SK-N-SH (cell line): ENCODE data around the gene ITGAV.

ENCODE experiments used
- CTCF ChIP-seq: fragments of 200-600 bp; sonication (generic); IDR thresholded peaks from 2 replicates; pipeline ENCODE4 v1.6.1; 2017; ENCODE audit warnings: antibody characterized with exemption, mild to moderate bottlenecking, moderate library complexity
- EP300 ChIP-seq, 2 experiments: IDR thresholded peaks; 2 replicates each; pipeline versions ENCODE4 v1.4.0 to v1.6.1; 2012; ENCODE audit warnings: borderline replicate concordance in 1 of 2, low read depth in 1 of 2, low read length in 1 of 2
- JUND ChIP-seq: IDR thresholded peaks from 2 replicates; pipeline ENCODE4 v1.4.0; 2012
- POLR2AphosphoS5 ChIP-seq: IDR thresholded peaks from 2 replicates; pipeline ENCODE4 v1.6.1; 2012; ENCODE audit warnings: low read depth, low read length
- SMC3 ChIP-seq: IDR thresholded peaks from 2 replicates; pipeline ENCODE4 v1.6.1; 2012; ENCODE audit warnings: low read depth, low read length, improper control_type of control experiment
- ZBTB33 ChIP-seq: IDR thresholded peaks from 2 replicates; pipeline ENCODE4 v1.4.0; 2012; ENCODE audit warnings: low read depth, borderline replicate concordance

GRCh38 chr2:186718903-186719302 lies 129.0 kb downstream of the ITGAV start:
- TF ChIP-seq ZBTB33 (no peak), CTCF (no peak), EP300 (IDR thresholded peaks at IDR 0.05; ENCODE audit: borderline replicate concordance in 1 of 2, low read depth in 1 of 2, low read length in 1 of 2) (no peak), POLR2AphosphoS5 (no peak), SMC3 (no peak), JUND (no peak)
